Activated T-helper 1 cell treated with anti-CD3 and anti-CD28 coated beads, Interleukin-12 subunit alpha, Interleukin-12 subunit beta, Interleukin-2, Interleukin-4 antibody, amounts not matched to agents 30 ng/mL and 10 ng/mL and 1 ng/mL, durations not matched to agents 14 hours and 24 hours and 36 hours (primary cell): Measurements from ENCODE around the gene NFIA. TPM values are rescaled to one million over a fixed set of nuclear protein-coding genes. Genes with fewer than 3 reads are reported as not detected.

Source experiments
- DNase-seq: peaks from one replicate; pipeline ENCODE4 v3.0.0; 2021; ENCODE audit warnings: low spot score
- H3K27ac Mint-ChIP-seq: one replicate; pipeline ENCODE4 v1.8.0; 2021; ENCODE audit warnings: mild to moderate bottlenecking, mixed read lengths
- H3K27me3 Mint-ChIP-seq: one replicate; pipeline ENCODE4 v1.8.0; 2022; ENCODE audit warnings: mild to moderate bottlenecking, moderate library complexity, mixed read lengths; ENCODE audit not compliant: insufficient read depth
- H3K36me3 Mint-ChIP-seq: one replicate; pipeline ENCODE4 v1.8.0; 2021; ENCODE audit warnings: low read depth, mixed read lengths
- H3K4me1 Mint-ChIP-seq: one replicate; pipeline ENCODE4 v1.8.0; 2021; ENCODE audit warnings: low read depth, mixed read lengths
- H3K4me3 Mint-ChIP-seq: one replicate; pipeline ENCODE4 v1.8.0; 2021; ENCODE audit warnings: mild to moderate bottlenecking, moderate library complexity, mixed read lengths
- H3K9me3 Mint-ChIP-seq: one replicate; pipeline ENCODE4 v1.8.0; 2021; ENCODE audit warnings: mixed read lengths
- intact Hi-C: fragments of 100-400 bp; cut with micrococcal nuclease; formaldehyde crosslinking; loops from one replicate; pipeline ENCODE4 v1.15.1; 2024
- total RNA-seq: library from RNA; stranded (reverse); gene quantifications from 2 replicates; pipeline ENCODE4 v1.2.3, GENCODE V29; 2022

Gene NFIA
- total RNA-seq, 1 donor from 2014 or later: 0.41 TPM

DNA sequence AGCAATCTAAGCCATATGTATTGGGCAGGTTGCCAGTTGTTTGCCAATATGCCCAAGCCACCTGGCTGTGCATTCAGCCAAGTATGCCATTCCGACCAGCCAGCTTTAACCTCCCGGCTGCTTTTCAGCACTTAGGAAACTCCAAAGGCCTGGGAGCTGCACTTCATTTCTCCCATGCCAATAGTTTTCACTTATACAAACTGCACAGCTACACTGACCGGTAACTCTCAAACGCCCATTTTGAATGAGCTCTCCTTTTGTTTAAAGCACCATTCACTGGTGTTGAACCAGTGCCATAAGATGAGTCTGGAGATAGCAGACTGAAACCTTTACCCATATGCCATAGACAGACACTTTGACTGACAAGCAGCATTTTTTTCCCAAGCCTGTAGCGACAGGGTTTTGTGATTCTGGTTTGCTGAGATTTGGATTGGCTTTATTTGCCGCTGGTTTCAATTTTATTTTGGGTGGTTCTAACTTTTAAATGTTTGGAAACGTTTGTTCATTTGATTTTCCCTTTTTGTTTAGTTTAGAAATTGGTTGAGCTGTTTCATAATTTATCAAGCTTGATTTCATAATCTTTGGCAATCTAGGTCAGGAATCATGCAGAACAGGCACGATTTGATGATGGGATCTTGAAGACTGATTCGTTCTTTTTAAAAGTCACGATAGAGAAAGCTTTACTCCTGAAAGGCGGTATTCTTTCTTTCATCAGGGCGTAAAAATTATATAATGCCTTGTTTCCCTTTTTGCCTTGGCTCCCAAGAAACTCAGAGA lies 144.6 kb downstream of the NFIA start:
- H3K4me1 Mint-ChIP-seq: no peaks in the 10 kb centered on the region
- no peak overlapping the region for H3K4me3 Mint-ChIP-seq
- H3K9me3 Mint-ChIP-seq: no peaks in the 10 kb centered on the region
- no peak for DNase-seq
- no peak overlapping the region for H3K27ac Mint-ChIP-seq
- H3K27me3 Mint-ChIP-seq: peaks cover 15% of the 10 kb centered on the region
- no peaks in the 10 kb centered on the region for H3K36me3 Mint-ChIP-seq
- intact Hi-C loops: no loop called here

DNA sequence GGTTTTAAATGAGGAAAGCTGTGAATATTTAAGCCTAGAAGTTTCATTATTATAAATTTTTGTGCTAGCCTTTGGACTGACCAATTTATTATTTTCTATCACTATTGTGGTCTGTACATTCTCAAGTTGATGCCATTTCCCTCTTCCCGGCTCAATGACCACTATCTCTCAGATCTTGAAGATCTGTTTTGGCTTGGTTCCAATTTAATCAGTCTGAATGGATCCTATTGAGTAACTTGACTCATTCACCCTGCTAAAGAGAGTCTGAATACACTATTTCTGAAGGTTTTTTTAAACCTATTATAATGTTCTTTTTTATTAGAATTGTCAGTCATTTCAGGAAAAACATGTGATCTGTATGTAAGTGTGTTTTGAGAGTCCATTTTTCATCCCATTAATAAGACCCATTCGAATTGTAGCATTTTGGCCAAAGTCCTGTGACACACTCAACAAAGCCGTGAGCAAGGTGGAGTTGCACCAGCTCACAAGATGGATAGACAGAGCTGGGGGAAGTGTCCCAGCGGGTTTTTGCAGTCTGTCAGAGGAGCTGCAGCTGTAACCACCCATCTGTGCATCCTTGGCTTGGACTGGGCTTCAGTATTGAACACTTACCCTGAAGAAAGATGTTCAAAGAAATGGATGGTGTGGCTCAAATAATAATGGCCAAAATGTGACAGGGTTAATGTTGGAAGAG lies 145.6 kb downstream of the NFIA start:
- intact Hi-C loops: no loop called here
- no peaks in the 10 kb centered on the region for H3K4me1 Mint-ChIP-seq
- H3K4me3 Mint-ChIP-seq: no peak overlapping the region
- no peaks in the 10 kb centered on the region for H3K9me3 Mint-ChIP-seq
- no peak for DNase-seq
- no peak overlapping the region for H3K27ac Mint-ChIP-seq
- H3K27me3 Mint-ChIP-seq: peaks cover 15% of the 10 kb centered on the region
- no peaks in the 10 kb centered on the region for H3K36me3 Mint-ChIP-seq

DNA sequence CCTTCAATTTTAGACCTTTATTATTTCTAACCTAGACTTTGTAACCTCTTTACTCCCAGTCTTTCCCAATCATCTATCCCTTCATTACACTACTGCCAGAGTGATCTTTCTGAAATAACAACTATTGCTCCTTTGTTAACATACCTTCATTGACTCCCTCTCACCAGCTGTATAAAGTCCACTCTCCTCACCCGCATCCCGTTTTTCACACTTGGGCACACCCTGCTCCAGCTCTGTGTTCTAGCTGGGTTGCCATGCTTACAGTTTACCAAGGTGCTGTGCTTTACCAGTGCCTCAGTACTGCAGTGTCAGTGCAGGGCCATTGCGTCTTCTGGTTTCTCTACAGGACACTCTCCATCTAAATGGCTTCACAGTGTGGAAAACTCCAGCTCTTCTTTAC lies 148.2 kb downstream of the NFIA start:
- intact Hi-C loops: no loop called here

DNA sequence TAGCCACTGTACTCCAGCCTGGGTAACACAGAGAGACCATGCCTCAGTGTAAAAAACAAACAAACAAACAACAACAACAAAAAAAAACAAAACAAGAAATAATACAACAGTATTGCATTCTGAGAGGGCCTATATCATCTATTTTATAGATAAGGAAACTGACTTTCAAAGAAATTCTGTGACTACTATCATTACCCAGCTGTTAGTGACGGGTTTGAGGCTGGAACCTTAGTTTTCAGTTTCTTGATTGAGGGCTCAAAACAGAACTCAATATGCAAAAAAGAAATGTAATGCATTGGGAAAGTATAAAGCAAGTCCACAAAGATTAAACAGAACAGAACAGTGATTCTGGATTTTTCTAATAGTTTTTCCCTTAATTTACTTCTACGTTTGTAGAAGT lies 149.4 kb downstream of the NFIA start:
- intact Hi-C loops: no loop called here
- Mint-ChIP-seq H3K27ac (no peak overlapping the region), H3K4me1 (no peaks in the 10 kb centered on the region), H3K36me3 (no peaks in the 10 kb centered on the region), H3K4me3 (no peak overlapping the region), H3K9me3 (no peaks in the 10 kb centered on the region), H3K27me3 (peaks cover 6% of the 10 kb centered on the region)
- no peak for DNase-seq

More for the DNA sequence above, 148.2 kb downstream of the NFIA start:
- no peak for DNase-seq
- Mint-ChIP-seq H3K36me3 (no peaks in the 10 kb centered on the region), H3K9me3 (no peaks in the 10 kb centered on the region), H3K4me3 (no peak overlapping the region), H3K4me1 (no peaks in the 10 kb centered on the region), H3K27ac (no peak overlapping the region), H3K27me3 (peaks cover 11% of the 10 kb centered on the region)

DNA sequence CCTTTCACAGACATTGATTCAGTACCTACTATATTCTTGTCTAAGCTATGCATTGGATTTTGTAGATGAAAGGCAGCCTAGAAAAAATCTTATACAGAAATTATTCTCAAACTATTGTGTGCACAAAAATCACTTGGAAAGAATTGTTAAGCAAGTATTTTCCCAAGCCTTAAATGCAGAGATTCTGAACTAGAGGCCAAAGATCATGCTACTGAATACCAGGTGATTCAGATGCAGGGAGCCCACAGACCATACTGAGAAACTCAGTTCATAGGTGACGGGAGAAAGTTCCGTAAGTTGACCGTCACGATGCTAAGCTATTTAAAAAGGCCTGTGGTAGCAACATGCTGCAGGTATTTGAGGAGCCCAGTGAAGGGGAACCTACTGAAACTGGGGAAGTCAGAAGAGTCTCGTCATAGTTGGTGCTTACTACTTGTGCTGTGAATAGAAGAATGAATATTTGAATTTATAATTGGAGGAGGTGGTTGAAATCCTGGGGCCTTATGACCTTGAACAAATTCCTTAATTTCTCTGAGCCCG lies 150.8 kb downstream of the NFIA start:
- no peak overlapping the region for H3K27ac Mint-ChIP-seq
- intact Hi-C loops: no loop called here
- DNase-seq: no peak
- no peaks in the 10 kb centered on the region for H3K36me3 Mint-ChIP-seq
- H3K27me3 Mint-ChIP-seq: peaks cover 4% of the 10 kb centered on the region
- H3K9me3 Mint-ChIP-seq: no peaks in the 10 kb centered on the region
- no peaks in the 10 kb centered on the region for H3K4me1 Mint-ChIP-seq
- H3K4me3 Mint-ChIP-seq: no peak overlapping the region

DNA sequence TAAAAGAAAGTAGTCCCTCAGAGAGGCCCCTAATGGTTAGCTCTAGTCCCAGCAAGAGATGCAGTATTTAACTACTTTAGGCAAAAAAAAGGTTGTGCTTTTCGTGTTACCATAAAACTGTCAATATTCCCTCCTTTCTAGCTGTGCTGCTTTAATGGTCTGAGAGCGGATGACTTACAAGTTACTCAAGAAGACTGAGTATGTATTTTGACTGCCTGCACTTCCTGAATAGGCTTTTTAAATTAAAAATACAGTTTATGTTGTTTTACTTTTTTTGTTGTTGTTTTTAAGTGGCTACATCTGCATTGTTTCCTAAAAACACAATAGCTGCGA lies 152.2 kb downstream of the NFIA start:
- Mint-ChIP-seq H3K27me3 (peaks cover 2% of the 10 kb centered on the region), H3K4me3 (no peak overlapping the region), H3K4me1 (no peaks in the 10 kb centered on the region), H3K27ac (no peak overlapping the region), H3K9me3 (no peaks in the 10 kb centered on the region), H3K36me3 (no peaks in the 10 kb centered on the region)
- intact Hi-C loops: no loop called here
- DNase-seq: no peak

DNA sequence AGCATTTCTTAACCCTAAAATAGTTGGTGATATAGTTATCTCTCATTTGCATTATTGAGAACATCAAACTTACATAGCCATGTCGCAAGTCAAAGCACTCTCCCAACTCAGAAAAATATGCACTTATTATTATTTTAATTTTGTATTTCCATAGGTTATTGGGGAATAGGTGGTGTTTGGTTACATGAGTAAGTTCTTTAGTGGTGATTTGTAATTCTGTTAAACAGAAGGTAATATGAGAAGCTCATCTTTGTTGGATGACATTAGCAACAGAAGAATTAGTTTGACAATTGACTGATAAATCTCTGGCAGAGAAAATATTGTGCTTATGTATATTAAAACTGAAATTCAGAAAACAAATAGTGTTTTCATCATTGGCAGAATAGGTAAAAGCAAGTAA lies 154.8 kb downstream of the NFIA start:
- H3K36me3 Mint-ChIP-seq: no peaks in the 10 kb centered on the region
- no peaks in the 10 kb centered on the region for H3K4me1 Mint-ChIP-seq
- H3K27ac Mint-ChIP-seq: no peak overlapping the region
- DNase-seq: no peak
- H3K9me3 Mint-ChIP-seq: no peaks in the 10 kb centered on the region
- no peak overlapping the region for H3K4me3 Mint-ChIP-seq
- H3K27me3 Mint-ChIP-seq: peaks cover 5% of the 10 kb centered on the region
- intact Hi-C loops: no loop called here

DNA sequence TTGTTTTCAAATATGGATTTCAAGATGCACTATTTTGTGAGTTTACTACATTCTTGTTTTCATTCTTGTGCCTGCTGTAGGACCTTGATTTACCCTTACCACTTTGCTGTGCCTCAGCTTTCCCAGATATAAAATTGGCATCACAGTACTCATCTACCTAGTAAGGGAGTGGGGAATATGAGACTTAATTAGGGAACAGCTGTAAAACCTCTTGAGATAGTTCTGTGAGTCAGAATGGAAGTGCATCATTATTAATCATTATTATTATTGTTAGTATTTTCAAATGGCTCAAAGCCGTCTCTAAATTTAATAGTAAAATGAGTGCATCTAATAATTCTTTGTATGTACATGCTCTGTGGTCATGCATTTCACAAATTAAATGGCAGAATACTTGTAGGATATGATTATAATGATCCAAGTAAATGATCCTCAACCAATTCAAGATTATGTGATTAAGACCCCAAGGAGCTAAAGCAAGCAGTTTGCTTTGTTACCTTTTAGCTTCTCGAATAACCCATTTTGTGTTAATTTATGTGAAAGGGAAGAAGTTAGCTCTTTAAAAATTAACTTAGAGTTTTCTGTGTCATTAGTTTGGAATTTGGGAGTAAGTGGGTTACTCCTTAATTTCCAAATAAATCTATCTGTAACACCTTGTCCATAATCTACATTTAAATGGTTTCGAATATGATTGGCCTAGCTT lies 155.4 kb downstream of the NFIA start:
- H3K9me3 Mint-ChIP-seq: no peaks in the 10 kb centered on the region
- H3K4me3 Mint-ChIP-seq: no peak overlapping the region
- peaks cover 5% of the 10 kb centered on the region for H3K27me3 Mint-ChIP-seq
- H3K4me1 Mint-ChIP-seq: no peaks in the 10 kb centered on the region
- DNase-seq: no peak
- no peaks in the 10 kb centered on the region for H3K36me3 Mint-ChIP-seq
- H3K27ac Mint-ChIP-seq: no peak overlapping the region
- intact Hi-C loops: no loop called here

DNA sequence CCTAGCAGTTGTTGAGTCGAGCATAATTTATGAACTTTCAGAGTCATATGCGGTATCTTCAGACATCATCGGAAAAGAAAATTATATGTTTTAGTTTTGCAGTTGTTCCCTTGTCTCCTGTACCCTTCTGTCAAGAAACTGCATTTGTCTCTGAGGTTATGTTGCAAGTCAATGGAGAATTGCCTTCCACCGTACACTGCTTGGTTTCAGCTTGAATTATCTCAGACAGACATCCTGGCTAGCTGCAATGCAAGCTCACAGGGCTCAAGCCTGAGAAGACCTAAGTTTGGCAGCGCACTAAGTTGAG lies 156.0 kb downstream of the NFIA start:
- no peaks in the 10 kb centered on the region for H3K4me1 Mint-ChIP-seq
- H3K27ac Mint-ChIP-seq: no peak overlapping the region
- DNase-seq: no peak
- H3K27me3 Mint-ChIP-seq: peaks cover 5% of the 10 kb centered on the region
- H3K9me3 Mint-ChIP-seq: no peaks in the 10 kb centered on the region
- no peak overlapping the region for H3K4me3 Mint-ChIP-seq
- intact Hi-C loops: no loop called here
- no peaks in the 10 kb centered on the region for H3K36me3 Mint-ChIP-seq

DNA sequence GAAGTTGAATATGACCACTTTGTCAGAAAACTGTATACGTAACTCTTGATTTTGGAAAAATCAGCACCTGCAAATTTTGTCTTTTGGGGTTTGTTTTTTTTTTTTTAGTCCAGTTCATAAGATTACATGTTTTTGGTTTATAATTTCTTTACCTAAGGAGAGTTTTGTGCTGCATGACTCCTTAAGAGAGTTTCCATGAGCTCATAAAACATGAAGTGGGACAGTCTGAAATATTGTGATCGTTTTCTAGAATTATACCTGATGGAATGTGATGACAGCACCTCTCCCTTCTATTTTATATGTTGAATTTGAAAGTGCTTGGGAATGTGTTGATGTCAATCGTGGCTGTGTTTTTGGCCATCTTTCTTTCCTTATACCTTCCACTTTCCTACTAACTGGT lies 158.5 kb downstream of the NFIA start:
- no peak for DNase-seq
- H3K36me3 Mint-ChIP-seq: no peaks in the 10 kb centered on the region
- no peaks in the 10 kb centered on the region for H3K4me1 Mint-ChIP-seq
- no peaks in the 10 kb centered on the region for H3K9me3 Mint-ChIP-seq
- no peak overlapping the region for H3K4me3 Mint-ChIP-seq
- no peak overlapping the region for H3K27ac Mint-ChIP-seq
- intact Hi-C loops: no loop called here
- H3K27me3 Mint-ChIP-seq: peaks cover 5% of the 10 kb centered on the region

DNA sequence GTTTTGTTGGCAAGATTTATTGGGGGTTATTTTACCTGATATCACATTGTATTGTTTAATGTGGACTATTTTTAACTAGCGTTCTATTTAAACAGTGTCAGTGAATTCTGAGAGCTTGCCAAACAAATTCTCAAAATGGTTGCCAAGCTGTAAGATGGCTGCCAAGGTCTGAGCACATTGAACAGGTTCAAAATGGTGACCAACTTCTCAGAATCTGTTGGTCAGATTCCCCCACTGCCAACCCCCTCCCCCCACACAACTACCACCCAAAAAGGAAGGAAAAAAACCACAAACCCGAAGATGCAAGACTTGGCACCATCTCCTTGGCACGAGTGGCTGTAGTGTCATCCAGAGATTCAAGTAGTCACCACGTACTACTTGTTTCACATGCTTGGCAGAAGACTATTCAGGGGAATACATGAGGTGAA lies 159.1 kb downstream of the NFIA start:
- Mint-ChIP-seq H3K27me3 (peaks cover 5% of the 10 kb centered on the region), H3K4me3 (no peak overlapping the region), H3K4me1 (no peaks in the 10 kb centered on the region), H3K9me3 (no peaks in the 10 kb centered on the region), H3K36me3 (no peaks in the 10 kb centered on the region), H3K27ac (no peak overlapping the region)
- no peak for DNase-seq
- intact Hi-C loops: no loop called here

DNA sequence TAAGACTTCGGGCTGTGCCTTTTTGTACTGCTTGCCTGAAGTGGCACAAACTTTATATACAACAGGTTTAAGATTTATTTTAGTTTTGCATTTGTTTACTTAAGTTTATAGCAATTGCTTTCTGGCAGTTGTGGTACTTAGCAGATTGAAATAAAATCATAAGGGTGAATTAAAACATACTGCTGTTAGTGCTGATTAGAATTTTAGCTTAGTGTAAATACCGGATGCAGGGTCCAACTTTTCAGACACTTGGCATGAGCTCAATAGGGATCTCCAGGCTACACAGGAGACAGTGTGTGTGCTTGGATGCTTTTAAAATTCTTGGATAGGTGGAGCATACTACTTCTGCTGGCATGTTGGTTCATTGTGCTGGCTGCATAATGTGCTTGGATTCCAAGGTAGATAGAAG lies 159.6 kb downstream of the NFIA start:
- H3K36me3 Mint-ChIP-seq: no peaks in the 10 kb centered on the region
- H3K27me3 Mint-ChIP-seq: peaks cover 5% of the 10 kb centered on the region
- no peak for DNase-seq
- intact Hi-C loops: no loop called here
- no peaks in the 10 kb centered on the region for H3K4me1 Mint-ChIP-seq
- H3K9me3 Mint-ChIP-seq: no peaks in the 10 kb centered on the region
- H3K4me3 Mint-ChIP-seq: no peak overlapping the region
- H3K27ac Mint-ChIP-seq: no peak overlapping the region

DNA sequence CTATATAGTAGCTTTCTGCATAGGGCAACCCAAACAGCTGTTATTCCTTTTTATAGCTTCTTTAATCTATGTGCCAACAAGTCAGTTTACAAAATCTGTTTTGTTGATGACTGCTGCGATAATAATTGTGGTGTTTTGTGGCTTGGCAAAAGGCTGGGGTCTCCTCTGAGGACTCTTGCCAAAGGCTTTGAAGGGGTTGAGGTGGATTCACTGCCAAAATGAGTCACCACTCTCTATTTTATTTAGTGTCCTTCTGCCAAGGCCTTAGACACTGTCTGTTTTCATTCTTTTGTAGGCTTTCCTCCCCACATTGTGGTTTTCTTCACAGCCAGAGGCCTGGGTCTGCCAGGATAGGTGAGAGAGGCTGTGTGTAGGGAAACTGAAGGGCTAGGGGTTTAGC lies 161.8 kb downstream of the NFIA start:
- DNase-seq: no peak
- Mint-ChIP-seq H3K9me3 (no peaks in the 10 kb centered on the region), H3K27me3 (peaks cover 3% of the 10 kb centered on the region), H3K27ac (no peak overlapping the region), H3K4me1 (no peaks in the 10 kb centered on the region), H3K36me3 (no peaks in the 10 kb centered on the region), H3K4me3 (no peak overlapping the region)
- intact Hi-C loops: no loop called here
